ENCODE results near the gene MPHOSPH9.
"Not testable (repeated sequence)": the region's sequence is repeated elsewhere in the genome, so short reads cannot be mapped to it uniquely, and the experiment has no call there.

GRCh38 chr12:123207815-123208214 is 25.1 kb downstream of the MPHOSPH9 start:
- TF ChIP-seq SALL1 (CRISPR knock-in tag; IDR thresholded peaks at IDR 0.05); PCBP2 (optimal IDR thresholded peaks at IDR 0.05; ENCODE audit: low read depth, low read length, poor library complexity, severe bottlenecking); ZNF232 (CRISPR knock-in tag; IDR thresholded peaks at IDR 0.05; ENCODE audit: borderline replicate concordance); POLR2AphosphoS5 (IDR thresholded peaks at IDR 0.05; ENCODE audit: low read depth, low read length); ZNF670 (CRISPR knock-in tag; IDR thresholded peaks at IDR 0.05; ENCODE audit: borderline replicate concordance); MAFG (CRISPR knock-in tag; IDR thresholded peaks at IDR 0.05); CHD2 (IDR thresholded peaks at IDR 0.05; ENCODE audit: low read depth, low read length); MEIS1 (CRISPR knock-in tag; IDR thresholded peaks at IDR 0.05; ENCODE audit: borderline replicate concordance); CTCF (CRISPR knock-in tag; IDR thresholded peaks at IDR 0.05); TOE1 (CRISPR knock-in tag; IDR thresholded peaks at IDR 0.05); ZNF138 (CRISPR knock-in tag; IDR thresholded peaks at IDR 0.05; ENCODE audit: low read depth); RFX1 (IDR thresholded peaks at IDR 0.05): not testable (repeated sequence)
- TF ChIP-seq, protein P1, sequence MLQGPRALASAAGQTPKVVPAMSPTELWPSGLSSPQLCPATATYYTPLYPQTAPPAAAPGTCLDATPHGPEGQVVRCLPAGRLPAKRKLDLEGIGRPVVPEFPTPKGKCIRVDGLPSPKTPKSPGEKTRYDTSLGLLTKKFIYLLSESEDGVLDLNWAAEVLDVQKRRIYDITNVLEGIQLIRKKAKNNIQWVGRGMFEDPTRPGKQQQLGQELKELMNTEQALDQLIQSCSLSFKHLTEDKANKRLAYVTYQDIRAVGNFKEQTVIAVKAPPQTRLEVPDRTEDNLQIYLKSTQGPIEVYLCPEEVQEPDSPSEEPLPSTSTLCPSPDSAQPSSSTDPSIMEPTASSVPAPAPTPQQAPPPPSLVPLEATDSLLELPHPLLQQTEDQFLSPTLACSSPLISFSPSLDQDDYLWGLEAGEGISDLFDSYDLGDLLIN (CRISPR knock-in tag; IDR thresholded peaks at IDR 0.05; ENCODE audit: borderline replicate concordance): not testable (repeated sequence)
- TF ChIP-seq, protein P2, sequence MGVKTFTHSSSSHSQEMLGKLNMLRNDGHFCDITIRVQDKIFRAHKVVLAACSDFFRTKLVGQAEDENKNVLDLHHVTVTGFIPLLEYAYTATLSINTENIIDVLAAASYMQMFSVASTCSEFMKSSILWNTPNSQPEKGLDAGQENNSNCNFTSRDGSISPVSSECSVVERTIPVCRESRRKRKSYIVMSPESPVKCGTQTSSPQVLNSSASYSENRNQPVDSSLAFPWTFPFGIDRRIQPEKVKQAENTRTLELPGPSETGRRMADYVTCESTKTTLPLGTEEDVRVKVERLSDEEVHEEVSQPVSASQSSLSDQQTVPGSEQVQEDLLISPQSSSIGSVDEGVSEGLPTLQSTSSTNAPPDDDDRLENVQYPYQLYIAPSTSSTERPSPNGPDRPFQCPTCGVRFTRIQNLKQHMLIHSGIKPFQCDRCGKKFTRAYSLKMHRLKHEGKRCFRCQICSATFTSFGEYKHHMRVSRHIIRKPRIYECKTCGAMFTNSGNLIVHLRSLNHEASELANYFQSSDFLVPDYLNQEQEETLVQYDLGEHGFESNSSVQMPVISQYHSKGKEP (CRISPR knock-in tag; IDR thresholded peaks at IDR 0.05): not testable (repeated sequence)
